ENCODE measurements around the gene ERC1.

Gene ERC1

DNA sequence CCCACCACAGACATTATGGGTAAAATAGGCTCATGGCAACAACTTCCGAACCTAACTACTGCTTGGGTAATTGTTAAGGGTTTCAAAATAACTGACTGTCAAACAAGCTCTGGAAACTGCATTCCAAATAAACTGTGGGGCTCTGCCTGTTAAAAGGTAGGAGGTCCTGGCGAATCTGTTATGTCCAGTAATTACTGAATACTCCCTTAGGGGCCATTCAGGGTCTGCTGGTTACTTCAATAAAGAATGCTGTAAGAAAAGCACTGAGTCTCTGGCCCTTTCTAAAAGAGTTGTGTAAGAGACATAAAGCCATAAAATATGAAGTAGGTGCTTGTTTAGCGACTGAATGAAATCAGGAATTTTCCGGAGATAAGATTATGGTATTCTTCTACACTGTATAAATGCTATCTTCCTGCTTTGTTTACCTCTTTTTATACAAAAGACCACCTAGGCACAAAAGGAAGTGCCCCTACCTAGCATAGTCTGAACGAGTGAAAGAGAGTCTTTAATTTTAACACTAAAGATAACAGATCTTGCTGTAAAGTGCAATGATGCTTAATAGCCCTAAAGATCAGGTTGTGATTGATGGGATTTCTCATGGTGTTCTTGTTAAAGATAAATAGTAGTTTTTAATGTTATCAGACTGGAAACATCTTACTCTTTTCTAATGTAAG is 475.6 kb downstream of the ERC1 start:
- DNase-seq, result no peak

DNA sequence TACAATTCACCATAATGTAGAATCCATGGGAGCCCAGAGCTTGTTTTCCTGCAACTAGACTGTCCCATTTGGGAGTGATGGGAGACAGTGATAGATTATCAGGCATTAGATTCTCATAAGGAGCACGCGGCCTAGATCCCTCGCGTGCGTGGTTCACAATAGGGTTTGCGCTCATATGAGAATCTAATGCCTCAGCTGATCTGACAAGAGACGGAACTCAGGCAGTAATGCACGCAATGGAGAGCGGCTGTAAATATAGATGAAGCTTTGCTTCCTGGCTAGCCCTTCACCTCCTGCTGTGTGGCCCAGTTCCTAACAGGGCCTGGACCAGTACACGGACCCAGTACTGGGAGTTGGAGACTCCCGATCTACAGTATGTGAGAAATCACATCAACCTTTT is 476.7 kb downstream of the ERC1 start:
- DNase-seq, result no peak

GRCh38 chr12:1469070-1469469 is 478.0 kb downstream of the ERC1 start:
- DNase-seq, result peak; percentile 30

DNA sequence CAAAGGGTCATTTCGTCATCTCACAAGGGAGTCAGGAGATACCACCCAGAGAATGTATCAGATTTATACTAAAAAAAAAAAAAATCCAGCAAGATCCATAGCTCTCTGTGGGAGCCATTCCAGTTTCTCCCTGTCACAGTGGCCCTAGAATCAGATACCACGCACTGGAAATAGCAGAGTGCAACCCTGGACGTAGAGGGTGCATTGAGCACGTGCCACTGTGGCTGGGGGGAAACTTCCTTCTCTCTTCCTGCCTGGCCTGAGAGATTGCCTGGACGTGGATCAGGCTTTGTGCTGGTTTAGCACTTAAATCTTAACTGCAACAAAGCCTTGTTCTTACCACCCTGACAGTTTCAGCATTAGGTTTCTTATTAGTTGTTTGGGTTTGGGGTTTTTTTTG is 479.0 kb downstream of the ERC1 start:
- no peak for DNase-seq

DNA sequence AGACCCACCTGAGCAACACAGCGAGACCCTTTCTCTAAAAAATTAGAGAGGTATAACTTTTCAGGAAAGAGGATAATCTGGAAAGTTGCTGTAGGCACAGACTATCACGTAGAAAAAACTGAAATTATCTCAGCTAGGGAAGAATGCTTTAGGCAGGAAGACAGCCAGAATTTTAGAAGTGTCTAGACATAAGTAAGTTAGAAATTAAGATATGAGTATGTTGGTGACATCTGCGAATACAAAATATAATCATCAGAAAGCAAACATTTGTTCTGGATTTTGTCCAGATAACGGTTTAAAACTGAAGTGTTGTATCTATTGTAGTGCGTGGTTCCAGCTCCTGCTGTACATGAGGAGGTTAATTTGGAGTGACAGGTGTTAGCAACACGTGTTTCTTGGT is 480.2 kb downstream of the ERC1 start:
- no peak for DNase-seq

DNA sequence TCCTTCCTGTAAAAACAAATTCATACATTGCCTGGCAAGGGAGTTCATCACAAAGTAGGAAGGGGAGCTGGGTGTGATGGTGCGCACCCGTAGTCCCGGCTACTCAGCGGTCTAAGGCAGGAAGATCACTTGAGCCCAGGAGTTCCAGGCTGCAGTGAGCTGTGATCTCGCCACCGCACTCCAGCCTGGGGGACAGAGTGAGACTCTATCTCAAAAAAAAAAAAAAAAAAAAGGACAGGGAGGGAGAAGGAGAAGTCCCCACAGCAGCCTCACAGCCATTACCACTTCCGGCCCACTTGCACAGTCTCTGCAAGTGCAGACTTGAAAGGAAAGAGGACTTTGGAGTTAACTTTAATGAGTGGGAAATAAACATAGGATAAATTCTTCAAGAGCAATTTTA is 482.4 kb downstream of the ERC1 start:
- DNase-seq, result no peak

DNA sequence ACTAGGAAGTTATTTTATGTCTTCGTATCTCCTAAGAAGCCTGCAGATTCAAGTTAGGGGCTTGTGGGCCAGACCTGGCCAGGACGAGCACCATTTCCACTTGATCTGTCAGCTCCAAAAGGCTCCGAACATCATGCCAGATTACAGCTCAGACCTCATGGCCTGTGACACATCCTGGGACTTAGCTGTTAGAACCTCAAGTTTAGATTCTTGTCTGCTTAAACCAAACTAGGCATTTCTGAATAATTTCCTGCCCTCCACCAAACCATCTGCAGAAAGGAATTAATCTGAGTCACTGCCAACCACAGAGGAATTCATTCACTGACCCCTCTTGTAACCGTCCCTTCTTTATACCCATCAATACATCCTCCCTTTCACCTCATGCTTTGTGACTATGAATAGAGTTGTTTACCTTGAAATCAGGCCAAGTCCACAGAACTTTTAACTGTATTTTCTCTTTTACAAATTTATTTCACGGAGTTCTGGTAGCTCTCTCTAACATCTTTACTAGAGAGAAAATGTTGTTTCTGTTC is 483.1 kb downstream of the ERC1 start:
- no peak for DNase-seq

DNA sequence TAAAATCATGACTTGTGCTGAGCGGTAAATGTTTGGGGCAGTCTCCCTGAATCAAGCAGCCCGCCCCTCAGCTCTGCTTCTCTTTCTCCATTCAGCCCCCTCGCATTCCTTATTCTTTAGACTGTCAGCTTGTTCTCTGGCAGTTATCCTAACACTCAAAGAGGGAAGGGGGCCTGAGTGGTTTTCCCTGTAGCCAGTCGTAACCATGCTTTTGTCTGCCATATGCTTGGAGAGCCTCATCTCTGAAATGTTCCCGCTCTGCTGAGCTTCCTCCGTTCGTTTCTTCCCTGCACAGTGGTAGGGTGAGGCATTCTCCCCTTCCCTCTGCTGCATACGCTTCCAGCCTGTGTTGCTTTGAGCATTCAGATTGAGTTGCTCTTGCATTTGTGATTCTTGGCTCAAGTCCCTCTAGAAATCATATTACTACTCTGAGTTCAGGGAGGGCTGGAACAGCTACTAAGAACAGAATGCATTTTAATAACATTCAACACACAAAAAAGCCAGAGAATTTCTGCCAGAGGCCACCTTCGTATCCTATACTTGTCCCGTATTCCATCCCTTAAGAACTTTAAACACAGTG is 483.6 kb downstream of the ERC1 start:
- DNase-seq, result no peak

GRCh38 chr12:1479645-1480044 is 488.6 kb downstream of the ERC1 start:
- DNase-seq, result no peak

GRCh38 chr12:1481326-1481725 is 490.3 kb downstream of the ERC1 start:
- no peak for DNase-seq

GRCh38 chr12:1481906-1482305 is 490.9 kb downstream of the ERC1 start:
- no peak for DNase-seq

- no peak for DNase-seq
Observed at GRCh38 chr12:1488908-1489381, 497.9 kb downstream of the ERC1 start.

DNA sequence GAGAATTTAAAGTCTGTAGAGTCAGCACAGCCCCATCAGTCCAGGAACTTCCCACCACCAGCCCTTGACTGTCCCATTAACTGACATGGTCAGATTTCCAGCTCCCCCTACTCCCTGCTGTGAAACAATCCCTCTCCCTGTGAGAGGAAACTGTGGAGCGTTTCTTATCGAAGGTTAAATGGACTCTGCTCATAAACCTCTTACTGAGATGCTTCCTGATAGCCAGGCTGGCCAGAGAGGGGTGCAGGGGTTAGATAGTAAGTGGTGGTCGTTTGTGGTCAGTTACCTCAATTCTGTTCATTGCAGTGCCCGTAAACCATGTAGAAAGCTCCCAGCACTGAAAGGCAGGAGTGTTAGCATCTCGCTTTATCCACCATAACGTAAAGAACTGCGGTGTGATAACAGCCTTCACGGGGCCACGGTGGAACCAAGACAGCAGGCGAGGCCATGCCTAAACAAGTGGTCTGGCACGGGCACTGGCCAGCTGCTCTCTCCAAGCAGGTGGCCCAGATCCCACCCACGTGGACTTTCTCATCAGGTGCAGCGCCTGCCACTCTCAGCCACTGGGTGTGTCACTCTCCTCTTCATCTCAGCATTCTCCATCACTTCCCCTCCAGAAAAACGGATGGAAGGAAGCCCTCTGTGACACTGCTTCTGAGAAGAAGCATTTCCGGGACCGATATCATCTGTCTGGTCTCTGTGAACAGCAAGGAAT is 501.1 kb downstream of the ERC1 start:
- DNase-seq, result no peak

DNA sequence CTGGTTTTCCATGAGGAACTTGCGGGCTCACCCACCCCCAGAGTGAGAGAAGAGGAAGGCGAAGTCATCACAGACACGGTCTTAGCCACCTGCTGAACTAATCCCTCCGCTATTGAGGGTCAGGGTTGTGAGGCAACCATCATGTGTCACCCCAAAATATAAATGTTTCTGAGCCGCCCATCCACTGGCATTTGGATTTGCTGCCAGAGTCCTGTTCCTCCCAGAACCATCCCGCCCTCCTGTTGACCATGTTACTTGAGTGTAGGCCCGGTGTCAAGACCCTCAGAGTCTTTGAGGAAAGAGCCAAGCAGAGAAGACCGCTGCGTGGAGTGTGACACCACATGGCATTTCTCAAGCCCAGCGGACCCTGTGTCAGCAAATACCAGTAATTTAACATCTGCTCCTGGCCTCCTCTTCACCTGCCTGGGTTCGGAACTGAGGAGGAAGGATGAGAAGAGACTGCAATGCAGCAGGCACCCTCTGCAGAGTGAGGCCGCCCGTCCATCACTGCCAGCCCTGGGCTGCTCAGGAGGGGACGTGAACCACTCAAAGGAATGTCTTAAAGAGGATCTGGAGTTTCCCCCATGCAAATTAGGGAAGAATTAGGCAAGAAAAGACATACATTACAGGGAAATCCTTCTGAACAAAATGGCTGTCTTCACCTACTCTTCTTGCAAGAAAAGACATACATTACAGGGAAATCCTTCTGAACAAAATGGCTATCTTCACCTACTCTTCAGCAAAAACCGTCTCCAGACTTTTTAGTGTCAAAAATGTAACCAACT is 502.9 kb downstream of the ERC1 start:
- DNase-seq, result no peak

DNA sequence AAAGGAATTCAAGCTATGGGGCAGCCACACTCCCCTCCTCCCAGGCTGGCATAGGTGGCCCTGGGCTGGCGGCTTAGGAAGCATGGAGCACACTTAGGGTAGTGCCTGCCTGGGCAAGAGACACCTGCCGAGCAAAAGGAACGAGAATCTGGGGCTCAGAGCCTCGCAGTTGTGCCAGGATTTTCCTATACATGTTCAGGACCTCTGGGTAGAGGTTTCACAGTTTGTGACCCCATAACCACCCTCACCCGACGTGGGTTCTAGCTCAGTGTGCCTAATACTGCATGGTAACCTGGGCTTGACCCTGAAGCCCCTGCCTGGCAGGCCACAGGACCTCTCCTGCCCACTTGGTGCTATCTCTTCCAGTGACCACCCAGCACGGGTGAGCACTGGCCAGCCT is 503.8 kb downstream of the ERC1 start:
- DNase-seq, result no peak

- DNase-seq, result no peak
Observed at GRCh38 chr12:1496162-1496900, 505.3 kb downstream of the ERC1 start.

DNA sequence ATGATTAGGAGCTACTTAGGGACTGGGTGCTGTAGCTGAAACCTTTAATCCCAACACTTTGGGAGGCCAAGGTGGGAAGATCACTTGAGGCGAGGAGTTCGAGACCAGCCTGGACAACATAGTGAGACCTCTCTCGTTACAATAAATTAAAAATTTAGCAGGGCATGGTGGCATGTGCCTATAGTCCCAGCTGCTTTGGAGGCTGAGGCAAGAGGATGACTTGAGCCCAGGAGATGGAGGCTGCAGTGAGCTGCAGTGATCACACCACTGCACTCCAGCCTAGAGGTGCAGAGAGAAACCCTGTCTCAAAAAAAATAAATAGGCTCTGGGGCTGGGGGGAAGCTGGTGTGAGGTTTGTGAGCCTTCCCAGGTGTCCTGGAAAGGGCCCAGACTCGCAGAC is 506.1 kb downstream of the ERC1 start:
- DNase-seq, result no peak

GRCh38 chr12:1498199-1498740 is 507.2 kb downstream of the ERC1 start:
- no peak for DNase-seq

DNA sequence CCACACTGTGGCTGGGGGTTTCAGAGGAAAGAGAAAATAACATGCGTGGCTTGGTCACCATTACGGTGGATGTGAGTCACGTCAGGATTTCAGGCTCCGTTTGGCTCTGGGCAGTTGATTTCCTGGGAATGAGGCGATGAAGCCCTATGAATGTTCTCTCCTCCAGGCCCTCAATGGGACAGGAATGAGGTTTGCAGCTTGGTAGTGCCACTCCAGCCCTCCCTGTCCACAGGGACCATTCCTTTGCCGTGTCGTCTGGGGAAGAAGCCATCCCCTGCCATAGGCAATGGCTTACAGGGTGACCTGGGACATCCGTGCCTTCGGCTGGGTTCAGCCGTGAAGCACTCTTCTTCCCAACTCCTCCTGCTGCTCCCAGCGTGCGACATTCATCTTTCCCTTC is 508.3 kb downstream of the ERC1 start:
- DNase-seq, result no peak

- peak; percentile 74 for DNase-seq
Observed at GRCh38 chr12:1500095-1500801, 509.2 kb downstream of the ERC1 start.

DNA sequence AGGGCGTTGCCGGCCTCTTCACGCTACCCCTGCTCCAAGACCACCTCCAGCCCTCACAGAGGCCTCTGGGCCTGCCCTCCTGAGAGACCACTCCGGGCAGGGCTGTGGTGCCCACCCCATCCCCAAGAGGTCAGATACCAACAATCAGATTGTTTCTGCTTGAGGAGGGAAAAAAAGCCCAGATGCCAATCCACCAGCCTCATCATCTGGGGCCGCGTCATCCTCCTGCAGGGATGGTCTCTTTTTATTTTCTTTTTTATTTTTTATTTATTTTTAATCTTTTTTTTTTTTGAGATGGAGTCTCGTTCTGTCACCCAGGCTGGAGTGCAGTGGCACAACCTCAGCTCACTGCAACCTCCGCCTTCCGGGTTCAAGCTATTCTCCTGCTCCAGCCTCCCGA is 510.0 kb downstream of the ERC1 start:
- no peak for DNase-seq
